Inferior parietal cortex (tissue), 1 donor: ENCODE measurements around the gene VCAN.

Source experiments
- DNase-seq: peaks from one replicate; pipeline ENCODE4 v3.0.0-alpha.2; 2016; ENCODE audit errors: extremely low spot score

VCAN gene

DNA sequence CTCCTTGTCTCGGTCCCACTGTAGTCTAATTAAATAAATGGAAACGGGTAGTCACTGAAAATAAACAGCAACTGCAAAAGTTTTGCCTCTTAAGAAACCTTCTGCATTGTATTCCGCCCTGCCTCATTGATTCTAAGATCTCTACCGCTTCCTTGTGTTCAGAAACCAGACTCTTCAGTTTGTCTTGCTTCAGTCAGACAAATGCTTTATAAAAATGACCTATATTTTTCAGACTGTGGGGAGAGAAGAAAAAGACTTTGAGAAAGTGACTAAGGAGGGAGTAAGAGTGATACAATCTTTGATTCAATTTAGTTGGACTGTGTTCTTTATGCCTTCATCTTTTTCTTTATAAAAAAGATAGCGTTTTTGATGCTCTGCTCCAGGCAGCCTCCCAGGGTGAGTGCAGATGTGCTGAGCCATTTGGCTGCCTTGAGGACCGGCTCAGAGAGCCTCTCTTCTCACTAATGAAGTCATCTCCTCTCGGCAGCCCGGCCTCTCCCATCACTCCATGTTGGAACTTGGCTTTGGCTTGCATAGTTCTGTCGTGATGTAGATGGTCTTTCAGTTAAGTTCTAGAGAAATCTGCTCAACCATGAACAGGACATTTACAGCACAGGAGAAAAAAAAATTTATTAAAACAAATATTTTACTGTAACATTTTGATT, 4.0 kb upstream of the VCAN start:
- no peak for DNase-seq

DNA sequence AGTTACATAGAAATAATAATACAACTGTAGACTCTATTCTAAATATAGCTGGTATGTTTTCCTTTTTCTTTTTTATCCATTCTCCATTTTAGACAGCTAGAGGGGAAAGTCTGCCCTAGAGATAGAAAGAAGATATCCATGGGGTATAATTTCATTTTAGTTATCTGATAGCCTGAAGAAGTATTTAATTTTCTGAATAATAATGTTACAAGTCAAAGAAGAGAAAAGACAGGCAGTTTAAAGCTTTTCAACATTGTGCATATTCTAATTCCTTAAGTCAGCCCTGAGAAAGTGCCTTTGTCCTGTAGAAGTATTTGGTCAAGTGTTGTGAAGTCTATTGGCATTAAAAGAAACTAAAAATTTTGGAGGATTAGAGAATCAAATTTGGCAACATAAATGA, 2.5 kb upstream of the VCAN start:
- DNase-seq, result no peak

DNA sequence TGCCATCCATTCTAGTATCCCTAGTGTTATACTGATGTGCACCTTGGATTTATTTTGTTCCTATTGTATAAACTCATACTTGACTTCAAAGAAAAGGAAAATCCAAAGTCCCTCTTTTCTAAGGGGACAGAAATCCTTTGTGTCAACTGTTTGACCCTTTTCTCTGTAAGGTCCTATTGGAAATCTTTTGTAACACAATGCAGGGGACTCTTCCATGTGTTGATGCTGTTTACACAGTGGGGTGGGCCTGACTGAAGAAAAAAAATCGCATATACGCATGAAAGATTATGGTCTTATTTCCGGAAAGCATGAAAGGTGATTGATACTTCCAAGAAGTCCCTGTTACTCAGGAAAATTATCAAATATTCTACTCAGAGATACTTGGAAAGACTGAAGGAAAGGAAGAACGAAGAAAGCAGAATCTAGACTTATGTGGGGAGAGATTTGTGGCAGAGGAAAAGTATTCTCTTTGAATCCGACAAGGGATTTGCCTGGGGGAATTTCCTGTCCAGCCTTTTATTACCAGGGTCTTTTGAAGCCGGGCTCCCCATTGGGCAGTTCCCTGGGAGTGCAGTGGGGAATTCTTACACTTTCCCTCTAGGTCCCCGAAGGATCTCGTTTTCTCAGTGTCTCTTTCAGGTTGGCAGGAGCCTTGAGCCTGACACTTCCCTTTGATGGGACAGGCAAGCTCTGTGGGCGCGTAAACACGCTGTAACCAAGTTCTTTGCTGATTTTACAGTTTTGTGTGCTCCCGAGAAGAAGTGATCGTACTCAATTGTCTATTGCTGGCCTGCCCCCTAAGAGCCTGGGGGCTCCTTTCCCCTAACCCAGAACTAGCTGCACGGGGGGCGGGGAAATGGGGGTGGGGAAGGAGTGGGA, 779 bp upstream of the VCAN start:
- peak; percentile 5 for DNase-seq

DNA sequence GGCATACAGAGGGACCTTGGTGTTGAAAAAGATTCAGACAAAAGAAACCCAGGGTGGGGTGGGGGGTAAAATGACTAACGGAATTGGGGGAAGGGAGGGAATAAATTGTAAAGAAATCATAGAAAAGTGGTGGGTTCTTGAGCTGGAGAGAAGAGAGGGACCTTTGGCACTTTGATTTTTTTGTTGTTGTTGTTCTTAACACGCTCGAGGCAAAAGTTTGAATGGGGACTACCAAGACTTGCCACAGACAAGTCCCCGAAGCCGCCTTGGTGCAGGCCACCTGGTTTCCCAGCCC, 616 bp downstream of the VCAN start:
- no peak for DNase-seq

DNA sequence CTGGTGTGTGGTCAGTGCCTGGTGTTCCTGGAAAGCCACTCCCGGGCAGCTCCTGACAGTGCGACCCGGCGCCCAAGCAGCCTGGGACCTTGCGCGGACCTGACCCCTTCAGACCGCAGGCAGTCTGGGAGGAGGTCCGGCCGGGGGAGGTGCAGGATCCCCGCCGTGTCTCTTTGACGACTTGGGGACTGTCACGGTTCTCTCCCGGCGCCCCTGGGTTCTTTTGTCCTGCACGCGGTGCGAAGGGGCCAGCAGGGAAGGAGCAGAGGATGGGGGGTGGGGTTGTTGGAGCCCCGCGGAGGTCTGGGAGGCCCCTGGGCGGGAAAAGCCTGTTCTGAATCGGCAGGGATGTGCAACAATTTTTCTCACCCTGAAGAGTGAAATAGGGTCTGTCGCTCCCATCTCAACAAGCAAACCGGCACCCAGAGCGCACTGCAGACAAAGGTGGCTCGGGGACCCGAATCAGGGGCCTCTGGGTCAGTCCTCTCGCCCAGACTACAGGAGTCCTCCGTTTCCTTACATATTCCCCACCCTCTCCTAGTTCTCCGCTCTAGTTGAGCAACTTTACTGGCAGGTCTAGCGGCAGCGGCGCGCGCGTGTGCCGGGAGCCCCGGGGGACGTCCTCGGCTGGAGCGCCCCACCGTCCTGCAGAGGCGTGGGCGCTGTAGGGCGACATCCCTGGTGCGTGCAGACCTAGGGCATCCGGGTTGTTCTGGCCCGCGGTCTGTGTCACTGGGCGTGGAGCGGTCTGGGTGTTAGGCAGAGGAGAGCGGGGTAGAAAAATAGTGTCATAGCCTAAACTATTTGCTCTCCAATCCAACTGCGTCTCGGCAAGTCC, 1.2 kb downstream of the VCAN start:
- DNase-seq, result peak; percentile 4

DNA sequence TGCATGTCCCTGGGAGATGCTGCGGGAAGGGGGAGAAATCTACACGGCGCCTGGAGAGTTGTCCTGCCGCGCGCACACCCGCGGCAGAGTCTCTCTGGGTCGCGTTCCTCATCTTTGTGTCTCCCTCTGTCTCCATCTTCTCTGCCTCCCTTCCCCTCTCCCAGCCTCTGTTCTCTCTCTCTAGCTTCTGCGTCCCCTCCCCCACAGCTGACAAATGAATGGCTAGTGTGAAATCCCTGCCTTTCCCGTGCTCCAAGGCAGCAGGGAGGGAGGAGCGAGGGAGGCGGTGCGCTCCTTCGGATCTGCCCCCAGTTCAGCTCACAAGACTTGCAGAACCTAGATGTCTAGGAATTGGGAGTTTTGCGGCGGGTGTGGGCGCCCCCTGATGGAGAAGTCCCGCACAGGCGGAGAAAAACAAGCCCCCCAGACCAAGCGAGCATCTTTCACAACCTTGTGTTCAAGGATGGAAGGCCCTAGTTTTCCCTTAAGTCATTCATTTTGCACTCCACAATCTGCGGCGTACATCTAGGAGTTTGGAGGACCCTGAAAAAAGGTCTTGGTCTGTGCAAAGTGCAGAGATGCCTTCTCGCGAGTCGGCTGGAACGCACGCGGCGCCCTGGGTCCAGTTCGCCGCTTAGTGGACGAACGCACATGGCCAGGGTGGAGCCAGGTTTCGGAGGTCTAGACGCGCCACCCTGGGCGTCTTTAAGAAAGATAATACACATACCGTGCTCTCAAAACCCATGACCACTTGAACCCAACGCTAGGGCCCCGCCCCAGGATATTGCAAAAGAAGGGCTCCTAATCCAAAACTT, 2.0 kb downstream of the VCAN start:
- peak; percentile 82 for DNase-seq

DNA sequence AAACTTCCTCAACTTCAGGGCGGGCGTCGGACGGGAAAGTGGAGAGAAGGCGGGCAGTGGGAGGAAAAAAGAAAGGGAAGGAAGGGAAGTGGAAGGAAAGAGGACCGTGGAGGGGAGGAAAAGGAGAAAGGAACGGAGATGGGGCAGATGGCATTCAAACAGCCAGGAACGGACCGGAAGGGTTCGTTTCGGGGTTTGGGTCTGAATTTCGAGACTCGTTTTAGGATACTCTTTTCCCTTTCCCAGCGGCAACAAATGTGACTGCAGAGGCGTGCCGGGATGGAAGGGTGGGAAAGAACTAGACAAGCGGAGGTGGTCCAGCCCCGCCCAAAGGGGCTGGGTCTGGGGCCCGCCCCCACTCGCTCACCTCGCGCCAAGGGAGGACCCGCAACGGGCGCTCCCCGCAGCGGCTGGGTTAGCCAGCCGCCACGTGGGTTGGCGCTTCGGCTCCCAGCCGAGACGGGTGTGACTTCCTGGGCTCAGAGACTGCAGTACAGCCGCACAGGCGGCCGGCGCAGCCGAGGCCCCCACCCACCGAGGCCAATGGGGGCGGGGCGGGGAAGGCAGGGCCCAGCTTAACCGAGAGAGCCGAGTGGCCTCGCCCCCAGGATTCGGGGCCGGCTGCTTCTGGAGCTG, 2.7 kb downstream of the VCAN start:
- DNase-seq, result peak; percentile 35

DNA sequence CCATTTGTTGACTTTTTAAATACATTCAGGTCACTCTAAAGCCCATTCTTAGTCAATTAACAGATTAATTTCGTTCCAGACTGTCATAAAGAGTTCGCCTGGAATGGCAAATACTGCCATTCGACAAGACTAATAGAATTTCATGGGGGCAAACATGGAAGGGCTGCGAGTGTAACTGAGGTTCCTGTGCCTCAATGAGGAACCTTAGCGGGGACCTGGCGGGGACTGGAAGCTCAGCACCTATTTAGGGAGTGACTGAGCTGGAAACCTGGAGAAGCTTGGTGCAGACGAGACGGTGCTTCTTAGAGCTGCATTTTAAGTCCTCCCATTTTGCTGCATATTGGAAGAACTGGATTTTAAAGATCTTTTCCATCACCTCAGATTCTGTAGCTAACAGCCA, 3.4 kb downstream of the VCAN start:
- no peak for DNase-seq

DNA sequence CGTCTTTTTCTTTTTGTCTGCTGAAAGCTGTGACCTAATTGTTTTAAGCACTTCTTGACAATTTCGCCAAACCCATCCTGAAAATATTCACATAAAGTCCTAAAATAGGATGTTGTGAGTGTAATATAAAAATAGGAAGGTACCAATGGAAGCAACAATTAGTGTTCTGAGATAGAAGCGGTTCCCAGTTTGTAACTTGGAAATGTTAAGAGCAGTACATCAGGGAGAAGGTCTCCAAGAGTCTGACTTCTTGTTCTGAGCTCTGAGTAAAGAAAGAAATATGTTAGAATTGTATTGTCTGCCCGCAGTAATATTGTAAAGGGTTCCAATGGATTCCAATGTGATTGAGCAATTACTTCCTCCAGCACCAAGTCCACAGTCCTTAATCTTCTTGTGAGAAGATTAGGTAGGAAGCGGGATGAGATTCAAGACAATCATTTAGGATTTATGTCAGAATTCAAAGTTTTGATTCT, 3.9 kb downstream of the VCAN start:
- DNase-seq, result peak; percentile 2

DNA sequence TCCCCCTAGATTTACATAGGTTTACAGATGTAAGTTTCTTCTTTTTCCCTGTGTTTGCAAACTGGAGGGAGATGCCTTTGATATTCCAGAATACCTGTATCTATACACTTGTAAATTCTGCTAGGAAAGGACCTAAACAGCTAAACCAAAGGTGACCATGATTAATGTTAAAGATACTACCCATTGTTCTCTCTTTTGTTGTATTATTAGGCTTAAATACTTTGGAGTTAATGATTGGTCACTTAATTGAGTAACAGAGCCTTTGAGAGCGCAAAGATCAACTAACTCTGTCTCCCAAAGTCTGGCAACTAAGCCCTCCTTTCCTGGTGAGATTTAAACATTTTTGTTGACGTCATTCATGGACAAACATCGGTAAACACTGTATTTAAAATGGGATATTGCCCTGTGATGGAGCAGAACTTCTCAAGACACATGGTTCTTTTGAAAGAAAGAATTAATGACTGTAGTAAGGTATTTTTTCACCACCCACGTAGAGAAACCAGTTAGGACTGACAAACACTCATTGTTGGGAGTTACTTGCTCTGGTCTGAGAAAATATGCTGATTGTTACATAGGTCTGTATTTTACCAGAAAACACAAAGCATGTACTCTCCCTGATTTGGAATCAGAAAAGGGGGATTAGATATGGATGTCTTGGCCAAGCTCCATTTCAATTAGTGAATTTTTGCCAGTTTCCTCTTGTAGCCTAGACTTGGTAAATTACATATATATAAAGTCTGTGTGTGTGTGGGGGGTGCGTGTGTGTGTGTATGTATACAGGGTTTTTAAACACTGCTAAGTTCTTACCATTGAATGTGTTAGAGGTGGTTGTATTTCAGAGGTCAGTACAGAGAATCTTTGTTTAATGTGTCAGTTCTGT, 4.6 kb downstream of the VCAN start:
- DNase-seq, result no peak

DNA sequence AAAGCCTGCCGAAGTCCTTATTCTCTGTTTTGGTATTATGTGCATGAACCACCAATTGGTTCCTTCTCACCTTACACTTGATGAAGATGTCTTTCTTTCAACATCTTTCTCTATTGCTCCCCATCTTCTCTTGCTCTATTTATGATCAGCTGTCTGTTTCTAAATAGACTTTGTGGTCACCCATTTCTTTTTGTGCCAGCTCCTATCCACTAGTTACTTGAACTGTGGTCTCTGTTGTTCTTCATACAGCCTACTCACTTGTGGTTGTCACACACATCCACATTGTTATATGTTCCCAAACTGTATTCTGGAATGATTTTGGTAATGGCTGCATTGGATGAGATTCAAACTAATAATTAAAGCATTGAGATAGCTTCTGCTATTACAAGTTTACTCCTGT, 11.4 kb downstream of the VCAN start:
- no peak for DNase-seq

DNA sequence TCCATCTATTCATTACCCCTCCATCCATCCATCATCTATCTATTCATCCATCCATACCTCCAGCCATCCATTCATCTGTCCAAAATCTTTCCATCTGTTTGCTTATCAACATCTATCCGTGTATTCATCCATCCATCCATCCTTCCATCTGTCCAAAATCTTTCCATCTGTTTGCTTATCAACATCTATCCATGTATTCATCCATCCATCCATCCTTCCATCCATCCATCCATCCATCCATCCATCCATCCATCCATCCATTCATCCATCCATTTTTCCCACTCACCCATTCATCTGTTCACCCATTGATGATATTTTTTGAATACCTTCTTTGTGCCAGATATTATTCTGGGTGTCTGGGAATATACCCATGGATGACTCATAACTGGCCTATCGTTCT, 12.8 kb downstream of the VCAN start:
- DNase-seq, result no peak

DNA sequence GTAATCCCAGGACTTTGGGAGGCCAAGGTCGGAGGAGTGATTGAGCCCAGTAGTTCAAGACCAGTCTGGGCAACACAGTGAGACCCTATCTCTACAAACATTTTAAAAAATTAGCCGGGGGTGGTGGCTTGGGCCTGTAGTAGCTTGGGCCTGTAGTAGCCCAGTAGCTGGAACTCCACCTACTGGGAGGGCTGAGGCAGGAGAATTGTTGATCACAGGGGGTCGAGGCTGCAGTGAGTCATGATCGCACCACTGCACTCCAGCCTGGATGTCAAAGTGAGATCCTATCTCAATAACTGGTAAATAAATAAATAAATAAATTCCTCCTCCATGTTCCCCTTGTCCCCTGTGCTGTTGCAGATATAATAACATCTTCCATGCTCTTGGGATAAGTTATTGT, 14.3 kb downstream of the VCAN start:
- DNase-seq, result no peak

DNA sequence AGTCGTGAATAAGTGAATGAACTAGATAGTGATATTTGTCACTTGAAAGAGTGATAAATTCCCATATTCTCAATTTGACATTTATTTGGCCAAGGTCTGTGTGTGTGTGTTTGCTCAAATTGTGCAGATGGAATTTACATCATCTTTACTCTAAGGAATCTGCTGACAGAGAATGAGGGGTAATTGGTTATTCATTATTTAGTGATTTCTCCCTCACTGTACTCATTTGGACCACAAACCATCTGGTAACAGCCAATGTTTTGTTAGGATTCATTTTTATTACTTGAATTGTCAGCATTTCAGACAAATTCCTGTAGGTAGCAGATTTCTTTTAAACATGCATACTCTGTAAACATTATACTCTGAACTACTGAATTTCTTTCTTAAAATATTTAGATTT, 15.6 kb downstream of the VCAN start:
- no peak for DNase-seq

DNA sequence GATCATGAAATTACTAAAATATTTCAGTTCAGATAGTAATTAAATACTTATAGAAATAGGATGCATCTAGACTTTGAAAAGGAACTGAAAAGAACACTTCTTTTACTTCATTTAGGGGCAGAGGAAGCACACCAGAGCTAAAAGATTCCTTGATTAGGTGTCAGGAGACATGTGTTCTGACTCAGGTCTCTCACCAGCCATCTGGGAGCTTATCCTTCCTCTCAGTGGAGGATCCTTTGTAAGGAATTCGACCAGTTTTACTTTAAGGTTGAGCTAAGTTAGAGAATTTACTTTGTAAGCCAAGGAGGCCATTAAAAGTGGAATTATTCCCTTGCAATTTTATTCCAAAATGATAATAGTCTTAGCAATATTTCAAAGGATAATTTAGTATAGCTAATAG, 16.7 kb downstream of the VCAN start:
- DNase-seq, result no peak

DNA sequence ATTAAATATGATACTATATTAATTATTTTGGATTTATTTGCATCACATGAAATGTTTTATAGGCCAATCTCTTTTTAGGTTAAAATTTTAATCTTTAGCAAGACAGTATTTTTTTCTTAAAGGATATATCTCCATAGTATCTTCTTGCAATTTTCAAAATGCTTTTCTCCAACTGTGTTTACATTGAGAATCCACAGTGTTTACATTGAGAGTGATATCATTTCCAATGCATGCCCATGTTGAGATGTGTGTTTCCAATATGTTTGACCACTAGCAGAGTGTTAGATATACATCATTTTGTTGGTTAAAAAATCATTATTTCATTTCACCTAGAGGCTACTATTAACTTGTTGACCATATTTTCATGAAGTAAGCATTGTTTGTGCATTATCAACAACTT, 17.3 kb downstream of the VCAN start:
- no peak for DNase-seq

DNA sequence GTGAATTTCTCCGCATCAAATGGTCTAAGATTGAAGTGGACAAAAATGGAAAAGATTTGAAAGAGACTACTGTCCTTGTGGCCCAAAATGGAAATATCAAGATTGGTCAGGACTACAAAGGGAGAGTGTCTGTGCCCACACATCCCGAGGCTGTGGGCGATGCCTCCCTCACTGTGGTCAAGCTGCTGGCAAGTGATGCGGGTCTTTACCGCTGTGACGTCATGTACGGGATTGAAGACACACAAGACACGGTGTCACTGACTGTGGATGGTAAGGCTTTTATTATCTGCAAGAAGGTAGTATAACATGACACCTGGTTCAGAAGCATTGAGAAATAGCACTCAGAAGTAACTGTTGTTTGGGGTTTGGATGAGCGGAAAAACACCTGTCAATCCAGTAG, 18.7 kb downstream of the VCAN start:
- DNase-seq, result no peak

DNA sequence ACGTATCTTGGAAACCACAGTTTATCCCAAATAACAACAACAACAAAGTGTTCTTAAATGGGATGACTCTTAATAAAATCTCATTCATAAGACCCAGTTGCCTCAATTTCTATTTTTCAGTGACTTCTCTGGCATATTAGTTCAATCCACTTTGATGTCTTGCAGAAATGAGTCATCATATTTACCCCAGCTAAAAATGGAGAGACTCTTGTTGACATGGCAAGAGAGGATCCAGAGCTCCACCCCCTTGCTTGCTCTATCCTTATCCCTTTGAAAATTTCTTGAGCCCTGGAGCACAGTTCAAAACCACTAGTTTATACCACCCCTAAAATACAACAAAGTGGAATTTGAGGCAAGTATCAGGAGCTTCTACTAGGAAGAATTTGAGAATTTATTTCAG, 20.8 kb downstream of the VCAN start:
- DNase-seq, result no peak

DNA sequence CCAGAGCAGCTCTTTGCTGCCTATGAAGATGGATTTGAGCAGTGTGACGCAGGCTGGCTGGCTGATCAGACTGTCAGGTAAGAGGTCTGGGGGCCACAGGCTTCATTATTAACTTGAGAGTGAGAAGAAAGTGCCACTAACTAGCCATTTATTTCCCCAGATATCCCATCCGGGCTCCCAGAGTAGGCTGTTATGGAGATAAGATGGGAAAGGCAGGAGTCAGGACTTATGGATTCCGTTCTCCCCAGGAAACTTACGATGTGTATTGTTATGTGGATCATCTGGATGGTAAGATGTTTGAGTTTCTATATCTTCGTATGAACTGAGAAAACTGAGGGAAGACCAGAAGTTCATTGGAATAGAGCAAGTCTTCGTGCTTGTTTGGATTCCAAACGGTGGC, 22.1 kb downstream of the VCAN start:
- DNase-seq, result no peak

DNA sequence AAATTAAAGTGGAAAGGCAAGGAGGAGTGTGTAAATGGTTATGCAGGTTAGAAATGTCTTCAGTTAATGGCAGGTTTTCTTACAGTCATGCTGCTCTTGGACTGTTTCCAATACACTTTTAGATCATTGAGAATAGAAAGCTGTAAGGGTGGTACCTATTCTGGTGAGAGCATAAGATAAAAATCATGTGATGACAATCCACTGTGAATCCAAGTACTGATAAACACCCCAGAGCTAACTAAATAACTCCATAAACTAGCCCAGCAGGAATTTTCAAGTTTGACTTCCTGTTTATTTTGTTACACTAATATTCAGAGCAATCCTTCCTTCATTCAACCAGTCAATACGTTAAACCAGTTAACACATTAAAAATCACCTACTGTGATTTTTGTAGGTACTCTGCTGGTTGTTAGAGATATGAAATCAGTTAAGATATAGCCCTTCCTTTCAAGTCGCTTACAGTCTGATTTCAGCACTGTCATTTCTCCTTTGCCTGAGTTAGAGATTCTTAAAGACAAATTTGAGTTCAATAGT, 22.6 kb downstream of the VCAN start:
- no peak for DNase-seq
